Lower lobe of right lung (tissue), 2 donors: ENCODE data around the gene KLK5. TPM values are rescaled to one million over a fixed set of nuclear protein-coding genes. Genes with fewer than 3 reads are reported as not detected.

ENCODE experiments used
- ATAC-seq, 2 donors: fragments of 200-7000 bp; cut with Tn5 transposase; one replicate each; pipeline ENCODE4 v1.9.1; 2020 to 2022; ENCODE audit warnings: mild to moderate bottlenecking in 2 of 2, moderate library complexity in 2 of 2
- DNase-seq: peaks from one replicate; pipeline ENCODE4 v3.0.0-alpha.2; 2020
- H3K27ac ChIP-seq: fragments of 200-600 bp; one replicate; pipeline ENCODE4 v1.8.0; 2022
- H3K27me3 ChIP-seq: fragments of 200-600 bp; one replicate; pipeline ENCODE4 v1.8.0; 2022; ENCODE audit warnings: low read depth
- H3K36me3 ChIP-seq: fragments of 200-600 bp; one replicate; pipeline ENCODE4 v1.8.0; 2022; ENCODE audit warnings: mild to moderate bottlenecking
- H3K4me1 ChIP-seq: fragments of 200-600 bp; one replicate; pipeline ENCODE4 v1.8.0; 2022
- H3K4me3 ChIP-seq: fragments of 200-600 bp; one replicate; pipeline ENCODE4 v1.8.0; 2022; ENCODE audit warnings: mild to moderate bottlenecking
- H3K9me3 ChIP-seq: fragments of 200-600 bp; one replicate; pipeline ENCODE4 v1.8.0; 2022
- intact Hi-C: fragments of 100-400 bp; cut with DNase I; formaldehyde crosslinking; loops from one replicate; pipeline ENCODE4 v1.11.0; 2022
- total RNA-seq: library from RNA; stranded (reverse); fragmentation: NEBNext Ultra II Directional; extraction: Animal tissue kit (Norgen Biotek cat#: 25700); gene quantifications from one replicate; pipeline ENCODE4 v1.2.1, GENCODE V29; 2021
- TF ChIP-seq, protein P1 (sequence below): fragments of 200-600 bp; IDR thresholded peaks from one replicate; pipeline ENCODE4 v1.8.0; 2022; ENCODE audit warnings: antibody characterized with exemption, mild to moderate bottlenecking
- donor health status: DM: no; HTN: yes; CAD: no; lungs with severe emphysema.

KLK5 gene
- total RNA-seq, 1 donor from 2014 or later: not detected

DNA sequence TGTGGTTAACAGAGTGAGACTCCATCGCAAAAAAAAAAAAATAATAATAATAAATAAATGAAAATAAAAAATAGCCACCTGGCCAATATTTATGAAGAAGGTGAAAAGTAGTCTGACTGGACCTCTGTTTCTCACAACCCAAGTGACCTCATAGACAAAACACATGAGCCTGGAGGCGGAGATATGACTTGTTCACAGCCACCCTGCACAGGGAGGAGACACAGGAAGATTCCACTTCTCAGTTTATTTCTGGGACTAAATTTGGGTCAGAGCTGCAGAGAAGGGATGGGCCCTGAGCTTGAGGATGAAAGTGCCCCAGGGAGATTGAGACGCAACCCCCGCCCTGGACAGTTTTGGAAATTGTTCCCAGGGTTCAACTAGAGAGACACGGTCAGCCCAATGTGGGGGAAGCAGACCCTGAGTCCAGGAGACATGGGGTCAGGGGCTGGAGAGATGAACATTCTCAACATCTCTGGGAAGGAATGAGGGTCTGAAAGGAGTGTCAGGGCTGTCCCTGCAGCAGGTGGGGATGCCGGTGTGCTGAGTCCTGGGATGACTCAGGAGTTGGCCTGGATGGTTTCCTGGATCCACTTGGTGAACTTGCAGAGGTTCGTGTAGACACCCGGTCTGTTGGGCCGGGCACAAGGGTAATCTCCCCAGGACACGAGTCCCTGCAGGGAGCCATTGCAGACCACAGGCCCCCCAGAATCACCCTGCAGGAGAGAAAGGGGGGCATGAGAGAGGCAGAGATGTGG lies 9.6 kb downstream of the KLK5 start:
- no peak for DNase-seq
- Histone ChIP-seq H3K36me3 (no peaks in the 10 kb centered on the region), H3K27me3 (no peaks in the 10 kb centered on the region), H3K4me3 (no peak overlapping the region), H3K4me1 (no peaks in the 10 kb centered on the region), H3K9me3 (no peaks in the 10 kb centered on the region), H3K27ac (no peak overlapping the region)
- TF ChIP-seq, protein P1, sequence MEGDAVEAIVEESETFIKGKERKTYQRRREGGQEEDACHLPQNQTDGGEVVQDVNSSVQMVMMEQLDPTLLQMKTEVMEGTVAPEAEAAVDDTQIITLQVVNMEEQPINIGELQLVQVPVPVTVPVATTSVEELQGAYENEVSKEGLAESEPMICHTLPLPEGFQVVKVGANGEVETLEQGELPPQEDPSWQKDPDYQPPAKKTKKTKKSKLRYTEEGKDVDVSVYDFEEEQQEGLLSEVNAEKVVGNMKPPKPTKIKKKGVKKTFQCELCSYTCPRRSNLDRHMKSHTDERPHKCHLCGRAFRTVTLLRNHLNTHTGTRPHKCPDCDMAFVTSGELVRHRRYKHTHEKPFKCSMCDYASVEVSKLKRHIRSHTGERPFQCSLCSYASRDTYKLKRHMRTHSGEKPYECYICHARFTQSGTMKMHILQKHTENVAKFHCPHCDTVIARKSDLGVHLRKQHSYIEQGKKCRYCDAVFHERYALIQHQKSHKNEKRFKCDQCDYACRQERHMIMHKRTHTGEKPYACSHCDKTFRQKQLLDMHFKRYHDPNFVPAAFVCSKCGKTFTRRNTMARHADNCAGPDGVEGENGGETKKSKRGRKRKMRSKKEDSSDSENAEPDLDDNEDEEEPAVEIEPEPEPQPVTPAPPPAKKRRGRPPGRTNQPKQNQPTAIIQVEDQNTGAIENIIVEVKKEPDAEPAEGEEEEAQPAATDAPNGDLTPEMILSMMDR: no peak
- intact Hi-C loops: no loop called here
- ATAC-seq: no peak

DNA sequence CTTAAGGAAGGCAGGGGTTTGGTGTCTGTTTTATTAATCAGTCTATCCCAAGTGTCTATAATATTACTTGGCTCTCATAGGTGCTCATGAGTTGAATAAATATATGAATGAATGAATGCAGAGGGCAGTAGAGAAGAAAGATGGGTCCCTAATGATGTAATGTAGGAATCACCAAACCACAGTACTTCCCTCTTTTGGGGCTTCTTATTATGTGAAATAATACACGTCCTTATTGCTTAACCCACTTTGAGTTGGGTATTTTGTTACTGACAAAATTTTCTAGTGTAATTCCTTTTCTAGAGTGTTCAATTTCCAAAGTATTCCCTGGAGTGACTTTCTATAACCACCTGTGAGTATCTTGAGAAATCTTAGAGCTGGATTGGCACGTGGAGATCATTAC lies 13.2 kb downstream of the KLK5 start:
- no peaks in the 10 kb centered on the region for H3K27me3 ChIP-seq
- DNase-seq: no peak
- no peak for ATAC-seq
- H3K4me1 ChIP-seq: no peaks in the 10 kb centered on the region
- H3K27ac ChIP-seq: no peak overlapping the region
- TF ChIP-seq, protein P1: no peak
- no peak overlapping the region for H3K4me3 ChIP-seq
- no peaks in the 10 kb centered on the region for H3K36me3 ChIP-seq
- intact Hi-C loops: no loop called here
- H3K9me3 ChIP-seq: no peaks in the 10 kb centered on the region

DNA sequence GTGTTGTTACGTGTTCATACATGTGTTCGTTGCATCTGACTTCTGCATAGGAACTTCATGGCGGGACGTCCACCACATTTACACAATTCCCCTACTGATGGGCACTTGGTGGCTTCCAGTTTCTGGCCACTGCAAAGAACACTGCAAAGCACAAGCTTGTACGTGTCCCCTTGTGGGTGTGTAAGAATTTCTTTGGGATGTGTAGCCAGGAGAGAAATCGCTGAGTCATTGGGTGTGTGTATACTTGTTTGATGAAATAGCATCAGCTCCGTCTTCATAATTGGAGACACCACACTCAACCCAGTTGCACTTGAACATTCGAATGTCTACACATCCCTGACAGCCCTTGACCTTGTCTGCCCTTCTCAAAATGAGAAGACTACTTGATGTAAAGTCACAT lies 19.2 kb downstream of the KLK5 start:
- TF ChIP-seq, protein P1: no peak
- H3K36me3 ChIP-seq: no peaks in the 10 kb centered on the region
- intact Hi-C loops: no loop called here
- no peaks in the 10 kb centered on the region for H3K9me3 ChIP-seq
- no peak for ATAC-seq
- H3K27ac ChIP-seq: no peak overlapping the region
- H3K4me1 ChIP-seq: no peaks in the 10 kb centered on the region
- no peak for DNase-seq
- H3K4me3 ChIP-seq: no peak overlapping the region
- peaks cover 22% of the 10 kb centered on the region for H3K27me3 ChIP-seq

DNA sequence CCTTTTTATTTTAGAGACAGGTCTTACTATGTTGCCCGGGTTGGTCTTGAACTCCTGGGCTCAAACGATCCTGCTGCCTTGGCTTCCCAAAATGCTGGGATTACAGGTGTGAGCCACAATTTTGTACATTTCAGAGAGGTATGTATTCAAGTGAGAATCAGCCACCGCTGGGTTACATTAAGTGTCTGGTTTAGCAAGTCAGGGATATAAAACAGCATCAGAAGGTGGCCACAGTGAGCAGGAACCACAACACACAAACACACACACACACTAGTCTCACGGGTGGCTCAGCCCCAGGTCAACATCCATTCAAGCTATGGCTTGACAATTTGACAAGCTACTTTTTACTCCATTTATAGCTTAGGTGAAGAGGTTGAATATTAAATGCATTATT lies 20.2 kb downstream of the KLK5 start:
- intact Hi-C loops: no loop called here
- peaks cover 31% of the 10 kb centered on the region for H3K27me3 ChIP-seq

DNA sequence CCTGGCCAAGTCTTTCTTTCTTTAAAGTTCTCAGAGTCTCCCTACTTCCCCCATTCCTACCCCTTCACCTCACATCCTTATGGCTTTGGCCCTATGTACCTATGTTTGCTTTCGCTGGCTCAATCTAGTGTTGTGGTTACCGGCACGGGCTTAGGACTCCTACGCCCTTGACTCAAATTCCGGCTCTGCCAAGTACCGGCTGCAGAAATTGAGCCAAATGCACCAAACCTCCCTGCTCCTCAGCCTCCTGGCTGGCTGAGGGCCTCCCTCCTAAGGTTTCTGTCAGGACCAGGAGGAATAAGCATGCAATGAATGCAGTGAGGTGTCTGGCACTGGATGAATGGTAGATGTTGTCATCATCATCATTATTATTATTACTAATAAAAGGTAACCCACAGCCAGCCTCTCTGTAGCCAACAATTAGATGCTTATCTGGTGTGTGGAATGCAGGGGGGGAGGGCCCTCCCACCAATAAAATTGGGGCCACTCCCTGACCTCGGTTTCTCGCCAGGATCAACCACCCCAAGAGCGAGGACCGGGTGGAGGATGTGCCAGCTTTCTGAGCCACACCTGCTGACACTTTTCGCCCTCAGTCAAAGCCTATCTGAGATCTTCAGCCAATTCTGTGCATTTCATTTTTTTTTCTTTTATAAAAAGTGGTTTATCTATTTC lies 20.7 kb downstream of the KLK5 start:
- no peak overlapping the region for H3K27ac ChIP-seq
- TF ChIP-seq, protein P1: no peak
- H3K36me3 ChIP-seq: no peaks in the 10 kb centered on the region
- H3K4me3 ChIP-seq: no peak overlapping the region
- H3K27me3 ChIP-seq: peaks cover 33% of the 10 kb centered on the region
- no peak for DNase-seq
- no peaks in the 10 kb centered on the region for H3K9me3 ChIP-seq
- no peaks in the 10 kb centered on the region for H3K4me1 ChIP-seq
- peak; percentile 39 to 79 for ATAC-seq
- intact Hi-C loops: no loop called here

More for the DNA sequence above, 20.2 kb downstream of the KLK5 start:
- H3K9me3 ChIP-seq: no peaks in the 10 kb centered on the region
- DNase-seq (no peak), ATAC-seq (no peak)
- H3K4me1 ChIP-seq: no peaks in the 10 kb centered on the region
- H3K27ac ChIP-seq: no peak overlapping the region
- no peaks in the 10 kb centered on the region for H3K36me3 ChIP-seq
- no peak overlapping the region for H3K4me3 ChIP-seq
- TF ChIP-seq, protein P1: no peak
